ENCODE results near the gene BCKDHB. TPM values are rescaled to one million over a fixed set of nuclear protein-coding genes. Genes with fewer than 3 reads are reported as not detected.

BCKDHB gene
- polyA plus RNA-seq, 2 of the 4 experiments (the other 2 are of a cell fraction) = 7.7 to 15.0 TPM

- ATAC-seq (no peak), FAIRE-seq (no peak), DNase-seq (ENCODE audit: low read depth in 1 of 2, low spot score in 1 of 2) (no peak)
- ChIA-PET CTCF (no interaction called here), POLR2A (no interaction called here)
- no peak overlapping the region for H3K27ac ChIP-seq
- no peak for TF ChIP-seq SMC3 (IDR thresholded peaks at IDR 0.05)
- 0 out of 3 replicates have a peak, but pooled peaks cover under 1% of the 10 kb centered on the region for H3K4me1 ChIP-seq
- H3K4me2 ChIP-seq = no peak overlapping the region
- H3K4me3 ChIP-seq = no peak overlapping the region
- H3K9me3 ChIP-seq = no peaks in the 10 kb centered on the region
- WGBS (ENCODE audit: missing lambda C conversion rate) = 92% methylated on average over 3 of the region's 3 CpGs
These were observed 68.6 kb downstream of the BCKDHB start for GRCh38 chr6:80174900-80175572.

DNA sequence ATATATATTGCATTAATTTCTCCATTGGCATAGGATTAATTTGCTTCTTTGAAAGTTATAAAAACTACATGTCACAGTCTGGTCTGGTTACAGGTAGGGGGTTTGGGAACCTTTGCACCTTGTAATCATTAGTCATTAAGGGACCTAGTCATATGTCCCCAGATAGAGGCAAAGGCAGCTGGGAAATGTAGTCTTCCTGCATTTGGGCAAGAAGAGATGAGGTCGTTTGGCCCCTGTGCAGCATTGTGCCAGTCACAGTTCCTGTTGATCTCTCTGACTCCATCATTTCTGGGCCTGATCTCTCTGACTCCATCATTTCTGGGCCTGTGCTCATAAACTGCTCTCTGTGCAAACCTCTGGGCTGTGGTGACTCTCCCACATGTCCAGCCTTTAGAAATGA is 73.2 kb downstream of the BCKDHB start:
- DNase-seq (ENCODE audit: low read depth in 1 of 2, low spot score in 1 of 2) = peak in 1 of 2 experiments; percentile 1
- H3K27ac ChIP-seq = no peak overlapping the region
- WGBS (ENCODE audit: missing lambda C conversion rate) = 13% methylated on average over 1 of the region's 1 CpG
- no peak for TF ChIP-seq ZSCAN20 (CRISPR knock-in tag; IDR thresholded peaks at IDR 0.05)
- no peak for TF ChIP-seq RCOR1 (IDR thresholded peaks at IDR 0.05; ENCODE audit: low read depth, low read length)
- no peak for TF ChIP-seq RAD21 (conservative IDR thresholded peaks at IDR 0.05 in 1 of 2, IDR thresholded peaks at IDR 0.05 in 1 of 2)
- TF ChIP-seq JUNB (IDR thresholded peaks at IDR 0.05) = no peak
- no peak for TF ChIP-seq FOXS1 (CRISPR knock-in tag; IDR thresholded peaks at IDR 0.05)
- TF ChIP-seq, protein P1, sequence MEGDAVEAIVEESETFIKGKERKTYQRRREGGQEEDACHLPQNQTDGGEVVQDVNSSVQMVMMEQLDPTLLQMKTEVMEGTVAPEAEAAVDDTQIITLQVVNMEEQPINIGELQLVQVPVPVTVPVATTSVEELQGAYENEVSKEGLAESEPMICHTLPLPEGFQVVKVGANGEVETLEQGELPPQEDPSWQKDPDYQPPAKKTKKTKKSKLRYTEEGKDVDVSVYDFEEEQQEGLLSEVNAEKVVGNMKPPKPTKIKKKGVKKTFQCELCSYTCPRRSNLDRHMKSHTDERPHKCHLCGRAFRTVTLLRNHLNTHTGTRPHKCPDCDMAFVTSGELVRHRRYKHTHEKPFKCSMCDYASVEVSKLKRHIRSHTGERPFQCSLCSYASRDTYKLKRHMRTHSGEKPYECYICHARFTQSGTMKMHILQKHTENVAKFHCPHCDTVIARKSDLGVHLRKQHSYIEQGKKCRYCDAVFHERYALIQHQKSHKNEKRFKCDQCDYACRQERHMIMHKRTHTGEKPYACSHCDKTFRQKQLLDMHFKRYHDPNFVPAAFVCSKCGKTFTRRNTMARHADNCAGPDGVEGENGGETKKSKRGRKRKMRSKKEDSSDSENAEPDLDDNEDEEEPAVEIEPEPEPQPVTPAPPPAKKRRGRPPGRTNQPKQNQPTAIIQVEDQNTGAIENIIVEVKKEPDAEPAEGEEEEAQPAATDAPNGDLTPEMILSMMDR (IDR thresholded peaks at IDR 0.05) = no peak
- TF ChIP-seq, protein P2, sequence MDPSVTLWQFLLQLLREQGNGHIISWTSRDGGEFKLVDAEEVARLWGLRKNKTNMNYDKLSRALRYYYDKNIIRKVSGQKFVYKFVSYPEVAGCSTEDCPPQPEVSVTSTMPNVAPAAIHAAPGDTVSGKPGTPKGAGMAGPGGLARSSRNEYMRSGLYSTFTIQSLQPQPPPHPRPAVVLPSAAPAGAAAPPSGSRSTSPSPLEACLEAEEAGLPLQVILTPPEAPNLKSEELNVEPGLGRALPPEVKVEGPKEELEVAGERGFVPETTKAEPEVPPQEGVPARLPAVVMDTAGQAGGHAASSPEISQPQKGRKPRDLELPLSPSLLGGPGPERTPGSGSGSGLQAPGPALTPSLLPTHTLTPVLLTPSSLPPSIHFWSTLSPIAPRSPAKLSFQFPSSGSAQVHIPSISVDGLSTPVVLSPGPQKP (IDR thresholded peaks at IDR 0.05; ENCODE audit: low read depth, low read length) = no peak
- no peak for ATAC-seq
- ChIA-PET POLR2A (no interaction called here), CTCF (no interaction called here)
- H3K4me3 ChIP-seq = no peak overlapping the region
- FAIRE-seq = no peak
- H3K9me3 ChIP-seq = no peaks in the 10 kb centered on the region
- no peak overlapping the region for H3K4me2 ChIP-seq
- H3K4me1 ChIP-seq = peaks cover 19% of the 10 kb centered on the region

- H3K27ac ChIP-seq = no peak overlapping the region
- H3K4me1 ChIP-seq = peaks cover 19% of the 10 kb centered on the region
- no peak for DNase-seq (ENCODE audit: low read depth in 1 of 2, low spot score in 1 of 2)
- FAIRE-seq = no peak
- no peak for ATAC-seq
- CTCF ChIA-PET = no interaction called here
- no peaks in the 10 kb centered on the region for H3K9me3 ChIP-seq
- TF ChIP-seq RARB (CRISPR knock-in tag; IDR thresholded peaks at IDR 0.05) (no peak), MAFK (IDR thresholded peaks at IDR 0.05; ENCODE audit: partially characterized antibody) (no peak), NFE2L2 (conservative IDR thresholded peaks at IDR 0.05; ENCODE audit: low read length) (no peak), NR3C1 (IDR thresholded peaks at IDR 0.05) (no peak), EP300 (IDR thresholded peaks at IDR 0.05) (no peak), HEYL (CRISPR knock-in tag; IDR thresholded peaks at IDR 0.05) (no peak), SMC3 (IDR thresholded peaks at IDR 0.05) (no peak), FOSL2 (IDR thresholded peaks at IDR 0.05) (no peak), FOSL2 (CRISPR knock-in tag; IDR thresholded peaks at IDR 0.05) (no peak), HOXA7 (CRISPR knock-in tag; IDR thresholded peaks at IDR 0.05) (no peak), FOSB (CRISPR knock-in tag; IDR thresholded peaks at IDR 0.05) (no peak), BHLHE40 (IDR thresholded peaks at IDR 0.05; ENCODE audit: low read depth, low read length) (no peak), RAD21 (conservative IDR thresholded peaks at IDR 0.05 in 1 of 2, IDR thresholded peaks at IDR 0.05 in 1 of 2) (no peak), MAZ (IDR thresholded peaks at IDR 0.05; ENCODE audit: borderline replicate concordance, low read depth, low read length) (no peak), TP53 (CRISPR knock-in tag; IDR thresholded peaks at IDR 0.05) (no peak)
- TF ChIP-seq, protein P3, sequence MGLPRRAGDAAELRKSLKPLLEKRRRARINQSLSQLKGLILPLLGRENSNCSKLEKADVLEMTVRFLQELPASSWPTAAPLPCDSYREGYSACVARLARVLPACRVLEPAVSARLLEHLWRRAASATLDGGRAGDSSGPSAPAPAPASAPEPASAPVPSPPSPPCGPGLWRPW (IDR thresholded peaks at IDR 0.05) = no peak
- TF ChIP-seq, protein P4, sequence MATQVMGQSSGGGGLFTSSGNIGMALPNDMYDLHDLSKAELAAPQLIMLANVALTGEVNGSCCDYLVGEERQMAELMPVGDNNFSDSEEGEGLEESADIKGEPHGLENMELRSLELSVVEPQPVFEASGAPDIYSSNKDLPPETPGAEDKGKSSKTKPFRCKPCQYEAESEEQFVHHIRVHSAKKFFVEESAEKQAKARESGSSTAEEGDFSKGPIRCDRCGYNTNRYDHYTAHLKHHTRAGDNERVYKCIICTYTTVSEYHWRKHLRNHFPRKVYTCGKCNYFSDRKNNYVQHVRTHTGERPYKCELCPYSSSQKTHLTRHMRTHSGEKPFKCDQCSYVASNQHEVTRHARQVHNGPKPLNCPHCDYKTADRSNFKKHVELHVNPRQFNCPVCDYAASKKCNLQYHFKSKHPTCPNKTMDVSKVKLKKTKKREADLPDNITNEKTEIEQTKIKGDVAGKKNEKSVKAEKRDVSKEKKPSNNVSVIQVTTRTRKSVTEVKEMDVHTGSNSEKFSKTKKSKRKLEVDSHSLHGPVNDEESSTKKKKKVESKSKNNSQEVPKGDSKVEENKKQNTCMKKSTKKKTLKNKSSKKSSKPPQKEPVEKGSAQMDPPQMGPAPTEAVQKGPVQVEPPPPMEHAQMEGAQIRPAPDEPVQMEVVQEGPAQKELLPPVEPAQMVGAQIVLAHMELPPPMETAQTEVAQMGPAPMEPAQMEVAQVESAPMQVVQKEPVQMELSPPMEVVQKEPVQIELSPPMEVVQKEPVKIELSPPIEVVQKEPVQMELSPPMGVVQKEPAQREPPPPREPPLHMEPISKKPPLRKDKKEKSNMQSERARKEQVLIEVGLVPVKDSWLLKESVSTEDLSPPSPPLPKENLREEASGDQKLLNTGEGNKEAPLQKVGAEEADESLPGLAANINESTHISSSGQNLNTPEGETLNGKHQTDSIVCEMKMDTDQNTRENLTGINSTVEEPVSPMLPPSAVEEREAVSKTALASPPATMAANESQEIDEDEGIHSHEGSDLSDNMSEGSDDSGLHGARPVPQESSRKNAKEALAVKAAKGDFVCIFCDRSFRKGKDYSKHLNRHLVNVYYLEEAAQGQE (IDR thresholded peaks at IDR 0.05) = no peak
- POLR2A ChIA-PET = no interaction called here
- H3K4me2 ChIP-seq = peak overlapping the region; percentile 41
- WGBS (ENCODE audit: missing lambda C conversion rate) = 60% methylated on average over 4 of the region's 4 CpGs
- no peak overlapping the region for H3K4me3 ChIP-seq
These were observed 75.0 kb downstream of the BCKDHB start for GRCh38 chr6:80181352-80182081.

Measured in A549 (cell line).